SH-SY5Y (cell line): ENCODE data around the gene ANAPC15.

Experiments used
- GATA2 ChIP-seq: IDR thresholded peaks from 2 replicates; pipeline ENCODE4 v1.6.1; 2011; ENCODE audit warnings: mild to moderate bottlenecking, low read depth, low read length
- GATA3 ChIP-seq: IDR thresholded peaks from 2 replicates; pipeline ENCODE4 v1.6.1; 2011; ENCODE audit warnings: low read depth, mild to moderate bottlenecking, low read length, moderate library complexity

GRCh38 chr11:72139500-72139899 is 27.0 kb upstream of the ANAPC15 start:
- TF ChIP-seq GATA2 (no peak), GATA3 (no peak)
